ENCODE measurements around the gene CDK10. TPM values are rescaled to one million over a fixed set of nuclear protein-coding genes. Genes with fewer than 3 reads are reported as not detected.
A peak's percentile ranks its signal among the peaks of the same experiment; 100 is the strongest.

The CDK10 gene
- total RNA-seq, 2 experiments from 2014 or later = 80.5 to 94.2 TPM

DNA sequence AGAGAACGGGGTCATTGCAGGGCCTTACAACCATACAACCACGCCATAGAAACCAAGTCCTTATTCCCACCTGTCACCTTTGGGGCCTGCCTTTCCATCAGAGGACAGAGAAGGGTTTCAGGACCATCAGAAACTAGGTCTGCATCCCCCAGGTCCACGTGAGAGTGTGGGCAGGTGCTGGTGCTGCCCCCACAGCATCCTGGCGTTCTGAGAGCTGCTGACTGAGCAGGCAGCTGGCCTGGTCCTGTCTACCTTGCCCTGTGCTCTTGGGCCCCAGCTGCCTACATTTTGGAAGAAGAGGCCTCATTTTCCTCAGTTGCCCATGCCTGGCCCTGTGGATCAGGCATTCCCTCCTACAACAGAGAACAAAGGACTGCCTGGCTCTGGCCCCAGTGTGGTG, 56.5 kb downstream of the CDK10 start:
- Mint-ChIP-seq H3K4me3 (no peak overlapping the region), H3K27ac (peak overlapping the region; percentile 66), H3K4me1 (peaks cover 6% of the 10 kb centered on the region), H3K9me3 (ENCODE audit: low read depth) (no peaks in the 10 kb centered on the region), H3K36me3 (peaks cover 55% of the 10 kb centered on the region), H3K27me3 (no peaks in the 10 kb centered on the region)
- CTCF ChIA-PET = interaction anchor here (1.1 to 3.5 kb wide), 4 partner anchors 21 to 118 kb away, joined by 3 to 15 read pairs (median 8); no protein-coding TSS in a partner anchor
- ATAC-seq (no peak), DNase-seq (no peak)

DNA sequence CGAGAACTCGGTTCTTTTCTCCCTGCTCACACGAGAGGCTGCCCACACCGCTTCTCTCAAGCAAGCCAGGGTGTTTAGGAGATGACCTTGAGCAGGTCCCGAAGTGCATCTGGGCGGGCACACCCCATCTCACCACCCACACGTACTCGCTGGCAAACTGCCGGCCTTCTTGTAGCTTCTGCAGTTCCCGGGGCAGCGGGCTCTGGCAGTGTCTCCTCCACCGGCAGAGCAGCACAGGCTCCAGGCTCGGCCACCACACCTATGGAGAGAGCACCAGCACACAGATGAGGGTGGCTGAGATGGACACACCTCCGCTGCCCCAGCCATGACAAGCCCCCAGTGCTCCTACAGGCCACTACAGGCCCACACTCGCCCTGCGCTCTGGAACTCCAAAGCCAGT, 58.3 kb downstream of the CDK10 start:
- CTCF ChIA-PET = interaction anchor here (1.2 kb wide), 1 partner anchor 41 kb away, joined by 3 read pairs; no protein-coding TSS in a partner anchor
- peaks cover 52% of the 10 kb centered on the region for H3K36me3 Mint-ChIP-seq
- no peak overlapping the region for H3K27ac Mint-ChIP-seq

More for the DNA sequence above, 58.3 kb downstream of the CDK10 start:
- Mint-ChIP-seq H3K4me3 (no peak overlapping the region), H3K9me3 (ENCODE audit: low read depth) (no peaks in the 10 kb centered on the region), H3K27me3 (no peaks in the 10 kb centered on the region), H3K4me1 (no peaks in the 10 kb centered on the region)
- DNase-seq = no peak
- ATAC-seq = no peak

Other genes starting within 250 kb of the CDK10 start
- 100 to 1,000 TPM; 184 to 235 TPM for gene ANKRD11, start 196.1 kb upstream of the CDK10 start, total RNA-seq
- gene SPG7, start 178.3 kb upstream of the CDK10 start, total RNA-seq = 100 to 1,000 TPM in 1 of 2 experiments, 10 to 100 TPM in 1; 92.1 to 110 TPM
- gene RPL13, start 126.0 kb upstream of the CDK10 start, total RNA-seq = 1,000 to 10,000 TPM; 2,153 to 2,209 TPM
- gene CPNE7, start 110.9 kb upstream of the CDK10 start, total RNA-seq = 1 to 10 TPM in 1 of 2 experiments, under 1 TPM in 1; 0.38 to 3.1 TPM
- not detected for gene DPEP1, start 73.0 kb upstream of the CDK10 start, total RNA-seq
- 100 to 1,000 TPM in 1 of 2 experiments, 10 to 100 TPM in 1; 86.5 to 106 TPM for gene CHMP1A, start 29.0 kb upstream of the CDK10 start, total RNA-seq
- gene SPATA33, start 28.9 kb upstream of the CDK10 start, total RNA-seq = 10 to 100 TPM; 14.5 to 17.4 TPM
- 1 to 10 TPM; 5.8 to 7.4 TPM for gene SPATA2L, start 15.0 kb downstream of the CDK10 start, total RNA-seq
- 1 to 10 TPM; 3.6 to 4.6 TPM for gene VPS9D1, start 34.2 kb downstream of the CDK10 start, total RNA-seq
- gene ZNF276, start 34.8 kb downstream of the CDK10 start, total RNA-seq = 10 to 100 TPM; 38.0 to 58.1 TPM
- gene FANCA, start 130.0 kb downstream of the CDK10 start, total RNA-seq = 100 to 1,000 TPM; 135 to 202 TPM
- under 1 TPM; 0.44 to 0.80 TPM for gene SPIRE2, start 141.8 kb downstream of the CDK10 start, total RNA-seq
- 100 to 1,000 TPM; 181 to 216 TPM for gene TCF25, start 186.9 kb downstream of the CDK10 start, total RNA-seq
- 1 to 10 TPM; 2.6 to 4.1 TPM for gene MC1R, start 232.2 kb downstream of the CDK10 start, total RNA-seq
- 1 to 10 TPM; 3.6 to 5.0 TPM for gene TUBB3, start 236.7 kb downstream of the CDK10 start, total RNA-seq